Mesenchymal stem cell (in vitro differentiated cells and primary cell): ENCODE measurements around the gene PLCB1.

Experiments used
- DNase-seq: peaks from one replicate; pipeline ENCODE4 v3.0.0-alpha.2; 2013
- H2AFZ ChIP-seq: one replicate; pipeline ENCODE4 v1.6.1; 2013; ENCODE audit warnings: low read depth, mild to moderate bottlenecking, control low read depth, inconsistent platforms, low read length, moderate library complexity
- H2AK5ac ChIP-seq: 2 replicates; pipeline ENCODE4 v1.6.1; 2013; ENCODE audit warnings: low read length, moderate library complexity, mild to moderate bottlenecking, inconsistent platforms; ENCODE audit not compliant: severe bottlenecking
- H2BK120ac ChIP-seq: one replicate; pipeline ENCODE4 v1.6.1; 2013; ENCODE audit warnings: low read depth, mild to moderate bottlenecking, inconsistent platforms, low read length, moderate library complexity
- H2BK12ac ChIP-seq, 2 experiments: one replicate each; pipeline ENCODE4 v1.6.1; 2013; ENCODE audit warnings: inconsistent platforms in 2 of 2, low read length in 2 of 2, mild to moderate bottlenecking in 2 of 2, moderate library complexity in 2 of 2, control low read depth in 1 of 2
- H2BK15ac ChIP-seq: one replicate; pipeline ENCODE4 v1.6.1; 2013; ENCODE audit warnings: mild to moderate bottlenecking, low read depth, inconsistent platforms; ENCODE audit not compliant: poor library complexity, severe bottlenecking
- H2BK5ac ChIP-seq: 2 replicates; pipeline ENCODE4 v1.6.1; 2013; ENCODE audit warnings: low read depth, mild to moderate bottlenecking, low read length, control low read depth, inconsistent platforms; ENCODE audit not compliant: poor library complexity, severe bottlenecking
- H3K14ac ChIP-seq, 2 experiments: one replicate each; pipeline ENCODE4 v1.6.1; 2013; ENCODE audit warnings: inconsistent platforms in 2 of 2, low read length in 2 of 2, control low read depth in 1 of 2, mild to moderate bottlenecking in 1 of 2, moderate library complexity in 1 of 2
- H3K18ac ChIP-seq, 2 experiments: one replicate each; pipeline ENCODE4 v1.6.1; 2013; ENCODE audit warnings: inconsistent platforms in 2 of 2, low read length in 2 of 2, control low read depth in 1 of 2, low read depth in 1 of 2, mild to moderate bottlenecking in 1 of 2
- H3K23ac ChIP-seq, 2 experiments: one replicate each; pipeline ENCODE4 v1.6.1; 2013; ENCODE audit warnings: inconsistent platforms in 2 of 2, low read length in 2 of 2, mild to moderate bottlenecking in 2 of 2, moderate library complexity in 2 of 2, control low read depth in 1 of 2
- H3K27ac ChIP-seq: 2 replicates; pipeline ENCODE4 v1.5.1; 2013; ENCODE audit warnings: mild to moderate bottlenecking, moderate library complexity, low read length, control low read depth, inconsistent platforms; ENCODE audit not compliant: poor library complexity, severe bottlenecking
- H3K27me3 ChIP-seq, 2 experiments: 2 replicates each; pipeline versions ENCODE4 v1.6.1 to v1.7.0; 2013; ENCODE audit warnings: low read length in 2 of 2, mild to moderate bottlenecking in 2 of 2, moderate library complexity in 2 of 2, control low read depth in 1 of 2, inconsistent platforms in 1 of 2; ENCODE audit not compliant: control insufficient read depth in 1 of 2, insufficient read depth in 1 of 2
- H3K36me3 ChIP-seq, 2 experiments: 2 replicates each; pipeline versions ENCODE4 v1.6.1 to v1.7.0; 2013; ENCODE audit warnings: low read length in 2 of 2, control low read depth in 1 of 2, inconsistent platforms in 1 of 2, low read depth in 1 of 2, mild to moderate bottlenecking in 1 of 2; ENCODE audit not compliant: insufficient read depth in 2 of 2, control insufficient read depth in 1 of 2
- H3K4ac ChIP-seq, 2 experiments: one replicate each; pipeline ENCODE4 v1.6.1; 2013; ENCODE audit warnings: inconsistent platforms in 2 of 2, low read length in 2 of 2, mild to moderate bottlenecking in 2 of 2, moderate library complexity in 2 of 2, control low read depth in 1 of 2, low read depth in 1 of 2
- H3K4me1 ChIP-seq: 2 replicates; pipeline ENCODE4 v1.6.1; 2013; ENCODE audit warnings: low read depth, low read length, control low read depth; ENCODE audit not compliant: control insufficient read depth, insufficient read depth
- H3K4me2 ChIP-seq: 2 replicates; pipeline ENCODE4 v1.6.1; 2013; ENCODE audit warnings: low read length, mild to moderate bottlenecking, inconsistent platforms; ENCODE audit not compliant: poor library complexity, severe bottlenecking
- H3K4me3 ChIP-seq, 2 experiments: 2 replicates each; pipeline versions ENCODE4 v1.5.1 to v1.7.0; 2013; ENCODE audit warnings: low read length in 2 of 2, mild to moderate bottlenecking in 2 of 2, control low read depth in 1 of 2, low read depth in 1 of 2; ENCODE audit not compliant: insufficient read depth in 1 of 2
- H3K79me1 ChIP-seq: replicated peaks from 2 replicates; pipeline ENCODE4 v1.6.1; 2013; ENCODE audit warnings: mild to moderate bottlenecking, control low read depth, low read length, inconsistent platforms; ENCODE audit not compliant: poor library complexity, severe bottlenecking
- H3K9ac ChIP-seq: 2 replicates; pipeline ENCODE4 v1.7.0; 2013; ENCODE audit warnings: mild to moderate bottlenecking, low read length, moderate library complexity
- H3K9me3 ChIP-seq: 2 replicates; pipeline ENCODE4 v1.7.0; 2013; ENCODE audit warnings: mild to moderate bottlenecking, low read length; ENCODE audit not compliant: control insufficient read depth
- H4K8ac ChIP-seq: one replicate; pipeline ENCODE4 v1.6.1; 2013; ENCODE audit warnings: inconsistent platforms, mild to moderate bottlenecking, low read length, moderate library complexity
- H4K91ac ChIP-seq: one replicate; pipeline ENCODE4 v1.6.1; 2013; ENCODE audit warnings: mild to moderate bottlenecking, low read length, inconsistent platforms
- WGBS: methylation state at CpG from one replicate; pipeline ENCODE4 v1.1.7; 2013; ENCODE audit warnings: mixed read lengths; 5-methylcytosine and 5-hydroxymethylcytosine counted together

Gene PLCB1

DNA sequence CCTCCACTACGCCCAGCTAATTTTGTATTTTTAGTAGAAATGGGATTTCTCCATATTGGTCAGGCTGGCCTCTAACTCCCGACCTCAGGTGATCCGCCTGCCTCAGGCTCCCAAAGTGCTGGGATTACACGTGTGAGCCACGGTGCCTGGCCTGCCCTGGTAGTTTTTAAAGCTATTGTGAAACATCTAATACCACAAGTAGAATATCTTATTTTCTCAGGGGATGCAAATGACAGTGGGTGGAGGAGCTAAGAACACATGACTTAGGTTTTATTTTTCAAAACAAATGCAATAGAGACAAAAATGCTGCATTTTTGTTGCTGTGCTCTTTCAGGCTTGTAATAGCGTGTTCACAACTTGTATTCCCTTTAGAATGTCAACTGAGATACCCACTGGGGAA, 671.9 kb downstream of the PLCB1 start:
- H2BK12ac ChIP-seq = no peak overlapping the region
- no peak overlapping the region for H3K23ac ChIP-seq
- no peaks in the 10 kb centered on the region for H3K9me3 ChIP-seq
- no peaks in the 10 kb centered on the region for H3K27me3 ChIP-seq
- no peak overlapping the region for H3K18ac ChIP-seq
- H4K91ac ChIP-seq = no peak overlapping the region
- H3K79me1 ChIP-seq = no peaks in the 10 kb centered on the region
- H3K4ac ChIP-seq = no peak overlapping the region
- no peak overlapping the region for H2BK5ac ChIP-seq
- no peak overlapping the region for H2BK15ac ChIP-seq
- no peak overlapping the region for H2AK5ac ChIP-seq
- WGBS = 100% methylated on average over 4 of the region's 6 CpGs
- no peak overlapping the region for H3K4me3 ChIP-seq
- H3K14ac ChIP-seq = no peak overlapping the region
- no peak overlapping the region for H3K4me2 ChIP-seq
- H4K8ac ChIP-seq = no peak overlapping the region
- no peak for DNase-seq
- peaks cover 3% of the 10 kb centered on the region for H3K4me1 ChIP-seq
- H2AFZ ChIP-seq = no peak overlapping the region
- H3K27ac ChIP-seq = no peak overlapping the region
- H3K36me3 ChIP-seq = peaks cover 0 to 5% of the 10 kb centered on the region in 2 experiments
- no peak overlapping the region for H3K9ac ChIP-seq
- H2BK120ac ChIP-seq = no peak overlapping the region

DNA sequence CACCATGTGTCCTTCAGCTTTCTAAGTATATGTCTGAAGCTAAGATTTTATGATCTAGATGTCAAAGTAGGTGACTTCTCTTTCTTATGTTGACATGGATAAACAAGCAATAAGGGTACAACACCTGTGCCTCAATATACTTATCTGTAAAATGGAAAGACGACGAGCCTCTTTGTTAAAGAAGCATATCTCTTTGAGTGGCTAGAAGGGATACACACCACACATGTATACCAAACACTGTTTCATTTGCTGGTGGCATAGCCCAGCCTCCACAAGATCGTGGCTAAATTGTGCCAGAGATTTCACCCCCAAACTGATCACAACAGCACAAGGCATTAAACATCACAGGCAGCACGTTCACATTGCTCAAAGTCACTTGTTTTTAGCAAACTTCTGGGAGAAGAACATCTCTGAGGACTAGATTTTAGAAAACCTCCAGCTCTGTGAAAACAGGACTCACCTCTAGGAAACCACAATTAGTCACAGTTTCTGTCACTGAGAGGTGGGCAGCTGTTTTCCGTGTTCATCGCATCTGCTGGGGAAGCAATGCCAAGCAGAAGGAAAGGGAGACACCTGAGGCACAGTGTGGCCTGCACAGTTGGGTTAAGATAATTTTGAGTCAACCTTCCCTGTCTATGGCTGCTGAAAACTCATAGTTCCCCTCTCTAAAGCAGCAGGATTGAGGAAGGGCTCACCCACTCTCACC, 673.8 kb downstream of the PLCB1 start:
- Histone ChIP-seq H3K14ac (no peak overlapping the region), H3K4me1 (peaks cover 6% of the 10 kb centered on the region), H2AFZ (no peak overlapping the region), H3K27me3 (no peaks in the 10 kb centered on the region), H4K91ac (no peak overlapping the region), H3K4ac (no peak overlapping the region), H3K27ac (no peak overlapping the region), H2BK12ac (no peak overlapping the region), H2BK120ac (no peak overlapping the region), H3K79me1 (no peaks in the 10 kb centered on the region), H3K9me3 (no peaks in the 10 kb centered on the region), H3K18ac (no peak overlapping the region), H3K4me2 (no peak overlapping the region), H3K4me3 (no peak overlapping the region), H3K23ac (no peak overlapping the region), H2BK15ac (no peak overlapping the region), H2BK5ac (no peak overlapping the region), H4K8ac (no peak overlapping the region), H3K9ac (no peak overlapping the region), H2AK5ac (no peak overlapping the region), H3K36me3 (peaks cover 0 to 5% of the 10 kb centered on the region in 2 experiments)
- WGBS = 94% methylated on average over 6 of the region's 6 CpGs
- DNase-seq = no peak

DNA sequence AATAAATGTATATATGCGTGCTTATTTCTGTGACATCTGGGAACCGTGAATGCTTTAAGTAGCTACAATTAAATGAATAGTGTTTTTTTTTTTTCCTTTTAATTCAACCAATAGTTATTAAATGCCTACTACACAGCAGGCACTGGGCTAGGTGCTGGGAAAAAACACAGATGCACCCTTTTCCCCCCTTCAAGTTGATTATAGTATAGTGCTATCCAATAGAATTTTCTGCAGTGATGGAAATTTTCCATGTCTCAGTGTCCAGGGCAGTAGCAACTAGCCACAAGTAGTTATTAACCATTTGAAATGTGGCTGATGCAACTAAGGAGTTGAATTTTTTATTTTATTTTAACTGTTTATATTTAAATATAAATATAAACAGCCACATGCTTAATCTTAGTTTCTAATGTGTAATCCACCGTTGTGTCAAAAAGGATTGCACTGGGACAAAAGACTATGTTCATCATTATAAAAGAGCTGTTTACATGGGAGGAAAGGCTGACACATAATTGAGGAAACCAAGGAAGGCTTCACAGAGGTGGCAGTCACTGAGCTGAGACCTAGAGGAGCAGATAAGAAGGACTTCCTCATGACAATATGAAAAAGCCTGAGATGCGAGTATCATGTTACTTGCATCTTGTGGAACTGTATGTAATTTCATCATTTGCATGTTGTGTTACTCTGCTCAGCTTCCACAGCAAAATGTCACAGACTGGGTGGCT, 675.6 kb downstream of the PLCB1 start:
- H3K18ac ChIP-seq = no peak overlapping the region
- H3K9ac ChIP-seq = no peak overlapping the region
- WGBS = 92% methylated on average over 2 of the region's 4 CpGs
- peak overlapping the region; percentile 45 for H2AK5ac ChIP-seq
- H4K8ac ChIP-seq = no peak overlapping the region
- H3K4me2 ChIP-seq = no peak overlapping the region
- no peaks in the 10 kb centered on the region for H3K27me3 ChIP-seq
- no peak overlapping the region for H3K27ac ChIP-seq
- H2BK120ac ChIP-seq = no peak overlapping the region
- H2AFZ ChIP-seq = no peak overlapping the region
- H3K36me3 ChIP-seq = peaks cover 0 to 5% of the 10 kb centered on the region in 2 experiments
- H4K91ac ChIP-seq = no peak overlapping the region
- no peak overlapping the region for H3K4ac ChIP-seq
- H3K4me3 ChIP-seq = no peak overlapping the region
- no peak overlapping the region for H2BK15ac ChIP-seq
- H2BK5ac ChIP-seq = no peak overlapping the region
- H3K14ac ChIP-seq = no peak overlapping the region
- no peak overlapping the region for H3K23ac ChIP-seq
- DNase-seq = no peak
- peaks cover 9% of the 10 kb centered on the region for H3K4me1 ChIP-seq
- no peak overlapping the region for H2BK12ac ChIP-seq
- H3K79me1 ChIP-seq = no peaks in the 10 kb centered on the region
- H3K9me3 ChIP-seq = no peaks in the 10 kb centered on the region

DNA sequence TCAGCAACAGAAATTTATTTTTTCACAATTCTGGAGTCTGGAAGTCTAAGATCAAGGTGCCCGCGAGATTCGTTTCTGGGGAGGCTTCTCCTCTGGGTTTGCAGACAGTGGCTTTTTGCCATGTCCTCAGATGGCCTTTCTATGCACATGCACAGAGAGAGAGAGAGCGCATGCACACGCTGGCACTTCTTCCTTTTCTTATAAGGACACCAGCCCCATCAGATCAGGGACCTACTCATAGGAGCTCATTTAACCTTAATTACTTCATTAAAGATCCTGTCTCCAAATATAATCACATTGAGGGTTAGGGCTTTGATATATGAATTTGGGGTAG, 676.1 kb downstream of the PLCB1 start:
- no peak overlapping the region for H3K23ac ChIP-seq
- H3K14ac ChIP-seq = no peak overlapping the region
- no peak overlapping the region for H2BK15ac ChIP-seq
- no peak for DNase-seq
- H3K18ac ChIP-seq = no peak overlapping the region
- no peak overlapping the region for H3K27ac ChIP-seq
- no peak overlapping the region for H3K4ac ChIP-seq
- no peaks in the 10 kb centered on the region for H3K9me3 ChIP-seq
- H3K27me3 ChIP-seq = no peaks in the 10 kb centered on the region
- H2BK5ac ChIP-seq = no peak overlapping the region
- peaks cover 9% of the 10 kb centered on the region for H3K4me1 ChIP-seq
- no peaks in the 10 kb centered on the region for H3K79me1 ChIP-seq
- H3K9ac ChIP-seq = no peak overlapping the region
- H2AFZ ChIP-seq = no peak overlapping the region
- peak overlapping the region; percentile 45 for H2AK5ac ChIP-seq
- no peak overlapping the region for H3K4me2 ChIP-seq
- no peak overlapping the region for H4K8ac ChIP-seq
- H4K91ac ChIP-seq = no peak overlapping the region
- 94% methylated on average over 3 of the region's 5 CpGs for WGBS
- peaks cover 0 to 5% of the 10 kb centered on the region in 2 experiments for H3K36me3 ChIP-seq
- no peak overlapping the region for H3K4me3 ChIP-seq
- H2BK12ac ChIP-seq = no peak overlapping the region
- H2BK120ac ChIP-seq = no peak overlapping the region
